ENCODE data around the gene ORC5. TPM values are rescaled to one million over a fixed set of nuclear protein-coding genes. Genes with fewer than 3 reads are reported as not detected.

ORC5 gene
- total RNA-seq, 4 donors from 2014 or later: 4.3 to 21.6 (median 19.6) TPM

GRCh38 chr7:104142147-104142546 lies 65.7 kb downstream of the ORC5 start:
- no peaks in the 10 kb centered on the region for H3K4me1 ChIP-seq
- no peaks in the 10 kb centered on the region for H3K27me3 ChIP-seq
- no peak for DNase-seq
- no peak for TF ChIP-seq CTCF (IDR thresholded peaks at IDR 0.05)
- TF ChIP-seq POLR2A (IDR thresholded peaks at IDR 0.05): no peak
- intact Hi-C loops (cut with DNase I): no loop called here
- H3K4me3 ChIP-seq: no peak overlapping the region
- H3K27ac ChIP-seq: no peak overlapping the region
- no peaks in the 10 kb centered on the region for H3K9me3 ChIP-seq
- 32 to 48% methylated on average over 2 of the region's 2 CpGs for WGBS, 2 donors
- peaks cover 0 to 32% (median 0%) of the 10 kb centered on the region in 3 donors for H3K36me3 ChIP-seq

GRCh38 chr7:104137971-104138370 lies 69.8 kb downstream of the ORC5 start:
- Histone ChIP-seq H3K4me3 (no peak overlapping the region), H3K9me3 (no peaks in the 10 kb centered on the region), H3K4me1 (no peaks in the 10 kb centered on the region), H3K27me3 (no peaks in the 10 kb centered on the region), H3K27ac (no peak overlapping the region), H3K36me3 (peaks cover 0 to 61% (median 5%) of the 10 kb centered on the region in 3 donors)
- WGBS, 2 donors: 84 to 93% methylated on average over 1 to 3 of the region's 7 CpGs
- intact Hi-C loops (cut with DNase I): no loop called here
- TF ChIP-seq CTCF (IDR thresholded peaks at IDR 0.05) (no peak), POLR2A (IDR thresholded peaks at IDR 0.05) (no peak)
- DNase-seq: no peak

- Histone ChIP-seq H3K27ac (no peak overlapping the region), H3K4me3 (no peak overlapping the region), H3K36me3 (peaks cover 0 to 65% (median 5%) of the 10 kb centered on the region in 3 donors), H3K9me3 (no peaks in the 10 kb centered on the region), H3K4me1 (no peaks in the 10 kb centered on the region), H3K27me3 (no peaks in the 10 kb centered on the region)
- 90 to 96% methylated on average over 6 to 9 of the region's 10 CpGs for WGBS, 2 donors
- TF ChIP-seq POLR2A (IDR thresholded peaks at IDR 0.05): no peak
- TF ChIP-seq CTCF (IDR thresholded peaks at IDR 0.05): no peak
- intact Hi-C loops (cut with DNase I): no loop called here
- no peak for DNase-seq
Measured at GRCh38 chr7:104137511-104137910, 70.3 kb downstream of the ORC5 start.

DNA sequence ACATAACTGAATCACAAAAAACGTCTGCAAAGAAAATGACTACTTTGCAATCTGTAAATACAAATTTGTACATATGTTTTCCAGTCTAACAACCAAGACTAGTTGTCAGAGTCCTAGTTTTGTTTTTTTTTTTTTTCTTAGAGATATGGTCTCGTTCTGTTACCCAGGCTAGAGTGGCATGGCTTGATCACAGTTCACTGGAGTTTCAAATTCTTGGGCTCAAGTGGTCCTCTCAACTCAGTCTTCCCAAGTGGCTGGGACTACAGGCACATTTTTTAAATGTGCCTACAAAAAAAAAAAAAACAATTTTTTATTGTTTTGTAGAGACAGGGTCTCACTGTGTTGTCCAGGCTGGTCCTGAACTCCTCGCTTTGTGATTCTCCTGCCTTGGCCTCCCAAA lies 70.8 kb downstream of the ORC5 start:
- 78 to 92% methylated on average over 3 of the region's 3 CpGs for WGBS, 2 donors
- DNase-seq: no peak
- no peaks in the 10 kb centered on the region for H3K27me3 ChIP-seq
- H3K9me3 ChIP-seq: no peaks in the 10 kb centered on the region
- intact Hi-C loops (cut with DNase I): no loop called here
- H3K36me3 ChIP-seq: peaks cover 0 to 71% (median 5%) of the 10 kb centered on the region in 3 donors
- TF ChIP-seq CTCF (IDR thresholded peaks at IDR 0.05): no peak
- TF ChIP-seq POLR2A (IDR thresholded peaks at IDR 0.05): no peak
- H3K27ac ChIP-seq: no peak overlapping the region
- H3K4me3 ChIP-seq: no peak overlapping the region
- no peaks in the 10 kb centered on the region for H3K4me1 ChIP-seq

DNA sequence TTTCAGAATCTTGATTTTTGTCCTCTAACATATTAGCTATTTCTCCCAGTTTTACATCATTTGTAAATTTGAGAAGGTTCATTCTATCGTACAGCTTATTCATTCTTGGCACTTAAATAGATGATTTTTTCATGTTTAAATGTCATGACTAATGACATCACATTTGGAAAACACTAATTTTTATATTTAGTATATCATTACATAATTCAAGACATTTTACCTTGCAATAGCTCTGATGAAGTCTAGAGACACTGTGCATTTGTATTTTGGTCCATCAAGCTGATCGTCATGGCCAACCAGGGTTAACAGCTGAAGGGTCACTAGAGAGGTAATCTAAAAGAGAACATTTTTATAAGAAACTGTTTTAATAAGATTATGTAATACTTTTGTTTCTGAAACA lies 71.3 kb downstream of the ORC5 start:
- WGBS, 2 donors: 79 to 90% methylated on average over 2 of the region's 2 CpGs
- no peaks in the 10 kb centered on the region for H3K4me1 ChIP-seq
- H3K9me3 ChIP-seq: no peaks in the 10 kb centered on the region
- no peak overlapping the region for H3K4me3 ChIP-seq
- peaks cover 0 to 75% (median 5%) of the 10 kb centered on the region in 3 donors for H3K36me3 ChIP-seq
- intact Hi-C loops (cut with DNase I): no loop called here
- no peak overlapping the region for H3K27ac ChIP-seq
- H3K27me3 ChIP-seq: no peaks in the 10 kb centered on the region
- TF ChIP-seq CTCF (IDR thresholded peaks at IDR 0.05) (no peak), POLR2A (IDR thresholded peaks at IDR 0.05) (no peak)
- DNase-seq: no peak

Measured in esophagus squamous epithelium (tissue), 5 donors.